Measurements from ENCODE around the gene AAR2. TPM values are rescaled to one million over a fixed set of nuclear protein-coding genes. Genes with fewer than 3 reads are reported as not detected.

The AAR2 gene
- total RNA-seq, 4 donors from 2014 or later, result 24.5 to 35.6 (median 28.6) TPM

GRCh38 chr20:36253036-36253435, 16.8 kb downstream of the AAR2 start:
- Histone ChIP-seq H3K4me3 (no peak overlapping the region), H3K27me3 (no peaks in the 10 kb centered on the region), H3K27ac (no peak overlapping the region), H3K4me1 (peaks cover 0 to 6% (median 0%) of the 10 kb centered on the region in 4 donors), H3K9me3 (no peaks in the 10 kb centered on the region), H3K36me3 (peaks cover 0 to 84% (median 7%) of the 10 kb centered on the region in 3 donors)
- no peak for TF ChIP-seq CTCF (IDR thresholded peaks at IDR 0.05)
- no peak for TF ChIP-seq POLR2A (IDR thresholded peaks at IDR 0.05)
- WGBS, 2 donors, result 82 to 90% methylated on average over 9 of the region's 9 CpGs
- no peak for DNase-seq (ENCODE audit: low spot score in 2 of 2)

GRCh38 chr20:36254076-36254475, 17.8 kb downstream of the AAR2 start:
- DNase-seq (ENCODE audit: low spot score in 2 of 2), result no peak
- TF ChIP-seq CTCF (IDR thresholded peaks at IDR 0.05) (no peak), EP300 (IDR thresholded peaks at IDR 0.05) (no peak), POLR2A (IDR thresholded peaks at IDR 0.05) (no peak)
- H3K4me3 ChIP-seq, result no peak overlapping the region
- 68 to 71% methylated on average over 2 of the region's 2 CpGs for WGBS, 2 donors
- H3K36me3 ChIP-seq, result peaks cover 0 to 74% (median 7%) of the 10 kb centered on the region in 3 donors
- H3K9me3 ChIP-seq, result no peaks in the 10 kb centered on the region
- H3K4me1 ChIP-seq, result no peaks in the 10 kb centered on the region
- no peak overlapping the region for H3K27ac ChIP-seq
- H3K27me3 ChIP-seq, result no peaks in the 10 kb centered on the region

GRCh38 chr20:36255445-36255844, 19.2 kb downstream of the AAR2 start:
- WGBS, 2 donors, result 89 to 91% methylated on average over 12 of the region's 12 CpGs
- peaks cover 0 to 66% (median 7%) of the 10 kb centered on the region in 3 donors for H3K36me3 ChIP-seq
- no peak overlapping the region for H3K4me3 ChIP-seq
- H3K27ac ChIP-seq, result no peak overlapping the region
- H3K9me3 ChIP-seq, result no peaks in the 10 kb centered on the region
- TF ChIP-seq CTCF (IDR thresholded peaks at IDR 0.05), result no peak
- TF ChIP-seq POLR2A (IDR thresholded peaks at IDR 0.05), result no peak
- no peak for TF ChIP-seq EP300 (IDR thresholded peaks at IDR 0.05)
- H3K4me1 ChIP-seq, result no peaks in the 10 kb centered on the region
- DNase-seq (ENCODE audit: low spot score in 2 of 2), result no peak
- H3K27me3 ChIP-seq, result no peaks in the 10 kb centered on the region

GRCh38 chr20:36259177-36260061, 23.1 kb downstream of the AAR2 start:
- no peak for DNase-seq (ENCODE audit: low spot score in 2 of 2)
- Histone ChIP-seq H3K9me3 (no peaks in the 10 kb centered on the region), H3K27me3 (no peaks in the 10 kb centered on the region), H3K4me1 (no peaks in the 10 kb centered on the region), H3K27ac (no peak overlapping the region), H3K36me3 (peaks cover 0 to 28% (median 0%) of the 10 kb centered on the region in 3 donors), H3K4me3 (no peak overlapping the region)
- TF ChIP-seq CTCF (IDR thresholded peaks at IDR 0.05) (no peak), EP300 (IDR thresholded peaks at IDR 0.05) (no peak), POLR2A (IDR thresholded peaks at IDR 0.05) (no peak)
- WGBS, 2 donors, result 61% methylated on average over 16 of the region's 16 CpGs

- 69 to 78% methylated on average over 7 of the region's 7 CpGs for WGBS, 2 donors
- TF ChIP-seq EP300 (IDR thresholded peaks at IDR 0.05) (no peak), CTCF (IDR thresholded peaks at IDR 0.05) (no peak), POLR2A (IDR thresholded peaks at IDR 0.05) (no peak)
These were observed 24.0 kb downstream of the AAR2 start for GRCh38 chr20:36260316-36260715.

More at GRCh38 chr20:36260316-36260715, 24.0 kb downstream of the AAR2 start:
- Histone ChIP-seq H3K4me3 (no peak overlapping the region), H3K9me3 (no peaks in the 10 kb centered on the region), H3K4me1 (no peaks in the 10 kb centered on the region), H3K27ac (no peak overlapping the region), H3K36me3 (peaks cover 0 to 22% (median 0%) of the 10 kb centered on the region in 3 donors), H3K27me3 (no peaks in the 10 kb centered on the region)
- DNase-seq (ENCODE audit: low spot score in 2 of 2), result no peak

Data from tibial nerve (tissue), 4 donors.